ENCODE data around the gene PPARG.
"Not testable (repeated sequence)": the region's sequence is repeated elsewhere in the genome, so short reads cannot be mapped to it uniquely, and the experiment has no call there.

PPARG gene

GRCh38 chr3:12384451-12385233 lies 95.8 kb downstream of the PPARG start:
- FAIRE-seq, result no peak

GRCh38 chr3:12386514-12387291 lies 97.8 kb downstream of the PPARG start:
- not testable (repeated sequence) for FAIRE-seq; DNase-seq (ENCODE audit: insufficient read length, low spot score)

More at GRCh38 chr3:12384451-12385233, 95.8 kb downstream of the PPARG start:
- TF ChIP-seq, protein P1, sequence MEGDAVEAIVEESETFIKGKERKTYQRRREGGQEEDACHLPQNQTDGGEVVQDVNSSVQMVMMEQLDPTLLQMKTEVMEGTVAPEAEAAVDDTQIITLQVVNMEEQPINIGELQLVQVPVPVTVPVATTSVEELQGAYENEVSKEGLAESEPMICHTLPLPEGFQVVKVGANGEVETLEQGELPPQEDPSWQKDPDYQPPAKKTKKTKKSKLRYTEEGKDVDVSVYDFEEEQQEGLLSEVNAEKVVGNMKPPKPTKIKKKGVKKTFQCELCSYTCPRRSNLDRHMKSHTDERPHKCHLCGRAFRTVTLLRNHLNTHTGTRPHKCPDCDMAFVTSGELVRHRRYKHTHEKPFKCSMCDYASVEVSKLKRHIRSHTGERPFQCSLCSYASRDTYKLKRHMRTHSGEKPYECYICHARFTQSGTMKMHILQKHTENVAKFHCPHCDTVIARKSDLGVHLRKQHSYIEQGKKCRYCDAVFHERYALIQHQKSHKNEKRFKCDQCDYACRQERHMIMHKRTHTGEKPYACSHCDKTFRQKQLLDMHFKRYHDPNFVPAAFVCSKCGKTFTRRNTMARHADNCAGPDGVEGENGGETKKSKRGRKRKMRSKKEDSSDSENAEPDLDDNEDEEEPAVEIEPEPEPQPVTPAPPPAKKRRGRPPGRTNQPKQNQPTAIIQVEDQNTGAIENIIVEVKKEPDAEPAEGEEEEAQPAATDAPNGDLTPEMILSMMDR (IDR thresholded peaks at IDR 0.05; ENCODE audit: insufficient read depth, missing control alignments), result no peak
- DNase-seq (ENCODE audit: insufficient read length, low spot score), result no peak

- DNase-seq (ENCODE audit: insufficient read length, low spot score) (no peak), FAIRE-seq (no peak)
- TF ChIP-seq, protein P1 (IDR thresholded peaks at IDR 0.05; ENCODE audit: insufficient read depth, missing control alignments), result no peak
These were observed 99.3 kb downstream of the PPARG start for GRCh38 chr3:12388185-12388584.

DNA sequence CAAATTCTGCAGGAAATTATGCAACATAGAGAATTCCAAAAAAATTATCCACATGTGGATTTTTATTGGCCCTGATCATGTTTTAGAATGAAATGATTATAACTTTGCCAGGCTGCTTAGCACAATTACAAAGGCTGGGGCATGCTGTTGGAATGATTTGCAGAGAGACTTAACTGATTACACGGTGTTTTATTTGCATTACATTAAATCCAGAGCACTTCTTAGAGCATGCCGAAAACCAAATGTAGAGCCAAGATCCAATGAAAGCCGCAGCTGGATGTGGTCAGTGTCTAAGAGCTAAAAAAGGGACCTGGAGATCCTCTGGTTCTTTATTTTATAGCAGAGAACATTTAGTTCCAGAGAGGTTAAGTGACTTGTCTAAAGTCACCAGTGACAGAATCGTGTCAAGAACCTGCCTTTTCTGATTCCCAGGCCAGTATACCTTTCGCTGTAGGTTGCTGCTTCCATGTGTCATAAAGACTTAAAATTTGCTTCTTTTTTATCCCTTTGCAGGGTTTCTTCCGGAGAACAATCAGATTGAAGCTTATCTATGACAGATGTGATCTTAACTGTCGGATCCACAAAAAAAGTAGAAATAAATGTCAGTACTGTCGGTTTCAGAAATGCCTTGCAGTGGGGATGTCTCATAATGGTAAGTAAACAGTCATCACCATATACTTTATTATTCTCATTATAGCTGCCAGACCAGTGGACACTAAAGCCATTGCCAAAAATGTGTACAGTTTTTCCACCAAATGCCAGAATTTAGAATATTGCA lies 103.4 kb downstream of the PPARG start:
- TF ChIP-seq, protein P1 (IDR thresholded peaks at IDR 0.05; ENCODE audit: insufficient read depth, missing control alignments), result no peak
- no peak for DNase-seq (ENCODE audit: insufficient read length, low spot score)
- FAIRE-seq, result no peak

DNA sequence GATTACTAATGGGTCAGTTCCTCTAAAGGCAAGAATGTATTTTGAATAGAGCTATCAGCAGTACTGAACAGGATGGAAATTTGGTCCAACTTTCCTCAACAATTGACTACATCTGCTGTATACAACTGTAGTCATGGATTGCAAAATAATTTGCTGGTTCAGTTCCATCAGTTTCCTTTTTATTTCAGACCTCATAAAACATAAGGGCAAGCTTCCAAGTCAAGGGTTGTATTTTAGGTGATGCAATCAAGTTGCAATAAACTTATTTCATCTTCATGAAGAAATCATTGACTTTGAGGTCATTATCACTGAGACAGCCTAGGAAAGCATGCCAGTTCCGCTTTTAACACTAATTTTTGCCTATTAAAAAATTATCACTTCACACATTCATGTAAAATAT lies 105.0 kb downstream of the PPARG start:
- DNase-seq (ENCODE audit: insufficient read length, low spot score), result no peak
- FAIRE-seq, result no peak

DNA sequence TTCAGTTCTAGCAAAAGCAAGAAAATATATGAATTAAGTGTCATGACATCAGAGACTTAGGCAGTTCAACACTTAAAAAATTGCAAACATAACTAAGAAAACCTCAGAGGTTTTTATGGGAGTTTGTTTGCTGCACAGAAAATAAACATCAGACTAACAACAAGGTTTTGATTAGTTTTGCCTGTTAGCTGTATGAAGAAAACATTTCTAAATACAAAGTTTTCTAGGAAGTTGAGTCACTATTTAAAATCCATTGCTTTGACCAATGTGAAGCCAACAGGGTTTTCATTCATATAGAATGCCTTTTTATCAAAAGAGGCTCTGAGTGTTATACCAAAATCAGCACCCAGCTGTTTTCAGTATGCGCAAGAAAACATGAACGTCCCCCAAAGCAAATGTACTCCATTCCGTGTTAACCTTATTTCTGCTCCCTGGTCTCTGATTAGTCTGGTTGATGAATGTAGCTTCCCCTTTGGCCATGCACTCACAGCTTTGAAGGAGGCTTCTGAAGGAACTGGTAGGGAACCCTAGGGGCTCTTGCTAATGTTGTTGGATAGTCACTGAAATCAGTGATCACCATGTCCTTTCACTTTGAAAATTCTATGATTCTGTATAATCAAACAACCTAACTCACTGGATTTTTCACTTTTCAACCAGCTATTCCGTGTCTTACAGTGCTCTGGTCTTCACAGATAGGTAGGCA lies 105.8 kb downstream of the PPARG start:
- TF ChIP-seq, protein P1 (IDR thresholded peaks at IDR 0.05; ENCODE audit: insufficient read depth, missing control alignments), result no peak
- DNase-seq (ENCODE audit: insufficient read length, low spot score) (no peak), FAIRE-seq (no peak)

More for the DNA sequence above, 105.0 kb downstream of the PPARG start:
- TF ChIP-seq, protein P1 (IDR thresholded peaks at IDR 0.05; ENCODE audit: insufficient read depth, missing control alignments), result no peak

Measured in D721Med (cell line).